Neural crest cell (in vitro differentiated cells): ENCODE measurements around the gene ALDH1A3. TPM values are rescaled to one million over a fixed set of nuclear protein-coding genes. Genes with fewer than 3 reads are reported as not detected.

ENCODE experiments used
- DNase-seq: peaks from one replicate; pipeline ENCODE4 v3.0.0; 2021; ENCODE audit warnings: low read depth, mixed read lengths, low spot score
- H3K27ac Mint-ChIP-seq: one replicate; pipeline ENCODE4 v1.8.0; 2021; ENCODE audit warnings: mild to moderate bottlenecking, mixed read lengths; ENCODE audit not compliant: unreplicated experiment
- H3K27me3 Mint-ChIP-seq: 2 replicates; pipeline ENCODE4 v1.8.0; 2021; ENCODE audit warnings: low read depth, mild to moderate bottlenecking, mixed read lengths
- H3K36me3 Mint-ChIP-seq: 2 replicates; pipeline ENCODE4 v1.8.0; 2021; ENCODE audit warnings: low read depth, mild to moderate bottlenecking, mixed read lengths
- H3K4me1 Mint-ChIP-seq: 2 replicates; pipeline ENCODE4 v1.8.0; 2021; ENCODE audit warnings: mixed read lengths
- H3K4me3 Mint-ChIP-seq: one replicate; pipeline ENCODE4 v1.8.0; 2021; ENCODE audit warnings: mild to moderate bottlenecking, mixed read lengths
- H3K9me3 Mint-ChIP-seq: 2 replicates; pipeline ENCODE4 v1.8.0; 2021; ENCODE audit warnings: mixed read lengths
- CTCF ChIP-seq: fragments of 200-600 bp; sonication (generic); conservative IDR thresholded peaks from 2 replicates; pipeline ENCODE4 v1.5.0; 2021; ENCODE audit warnings: antibody characterized with exemption, mild to moderate bottlenecking
- total RNA-seq: library from RNA; stranded (reverse); gene quantifications from 2 replicates; pipeline ENCODE4 v1.2.1, GENCODE V29; 2021

The ALDH1A3 gene
- total RNA-seq, 1 donor from 2014 or later, result 8.0 TPM

GRCh38 chr15:100835636-100836035 lies 44.0 kb upstream of the ALDH1A3 start:
- H3K27ac Mint-ChIP-seq, result no peak overlapping the region
- no peak for DNase-seq
- H3K4me1 Mint-ChIP-seq, result no peaks in the 10 kb centered on the region
- no peak for TF ChIP-seq CTCF
- H3K4me3 Mint-ChIP-seq, result no peak overlapping the region
- H3K9me3 Mint-ChIP-seq, result peaks cover 10% of the 10 kb centered on the region
- no peaks in the 10 kb centered on the region for H3K27me3 Mint-ChIP-seq
- no peaks in the 10 kb centered on the region for H3K36me3 Mint-ChIP-seq

GRCh38 chr15:100836501-100836900 lies 43.1 kb upstream of the ALDH1A3 start:
- TF ChIP-seq CTCF, result no peak
- Mint-ChIP-seq H3K27ac (no peak overlapping the region), H3K27me3 (no peaks in the 10 kb centered on the region), H3K4me3 (no peak overlapping the region), H3K4me1 (no peaks in the 10 kb centered on the region), H3K36me3 (no peaks in the 10 kb centered on the region), H3K9me3 (peaks cover 10% of the 10 kb centered on the region)
- no peak for DNase-seq

GRCh38 chr15:100841426-100841825 lies 38.2 kb upstream of the ALDH1A3 start:
- H3K27me3 Mint-ChIP-seq, result no peaks in the 10 kb centered on the region
- H3K9me3 Mint-ChIP-seq, result no peaks in the 10 kb centered on the region
- TF ChIP-seq CTCF, result no peak
- H3K36me3 Mint-ChIP-seq, result no peaks in the 10 kb centered on the region
- no peak for DNase-seq
- H3K27ac Mint-ChIP-seq, result no peak overlapping the region
- H3K4me3 Mint-ChIP-seq, result no peak overlapping the region
- no peaks in the 10 kb centered on the region for H3K4me1 Mint-ChIP-seq

GRCh38 chr15:100842756-100843730 lies 36.6 kb upstream of the ALDH1A3 start:
- H3K4me1 Mint-ChIP-seq, result no peaks in the 10 kb centered on the region
- DNase-seq, result no peak

GRCh38 chr15:100844167-100844566 lies 35.5 kb upstream of the ALDH1A3 start:
- H3K4me1 Mint-ChIP-seq, result no peaks in the 10 kb centered on the region

More at GRCh38 chr15:100842756-100843730, 36.6 kb upstream of the ALDH1A3 start:
- H3K36me3 Mint-ChIP-seq, result no peaks in the 10 kb centered on the region
- H3K27ac Mint-ChIP-seq, result no peak overlapping the region
- no peak for TF ChIP-seq CTCF
- no peaks in the 10 kb centered on the region for H3K9me3 Mint-ChIP-seq
- no peak overlapping the region for H3K4me3 Mint-ChIP-seq
- H3K27me3 Mint-ChIP-seq, result no peaks in the 10 kb centered on the region

More at GRCh38 chr15:100844167-100844566, 35.5 kb upstream of the ALDH1A3 start:
- Mint-ChIP-seq H3K9me3 (no peaks in the 10 kb centered on the region), H3K4me3 (no peak overlapping the region), H3K27me3 (no peaks in the 10 kb centered on the region), H3K27ac (no peak overlapping the region), H3K36me3 (no peaks in the 10 kb centered on the region)
- TF ChIP-seq CTCF, result no peak
- no peak for DNase-seq
